Coronary artery (tissue), 2 donors: ENCODE data around the gene CSTB.

Experiments
- DNase-seq: peaks from one replicate; pipeline ENCODE4 v3.0.0-alpha.2; 2017; ENCODE audit warnings: low spot score
- H3K27ac ChIP-seq, 2 donors: fragments of 200-600 bp; sonication (generic); one replicate each; pipeline ENCODE4 v1.5.1; 2016 to 2019
- H3K4me3 ChIP-seq: fragments of 200-600 bp; sonication (generic); 2 replicates; pipeline ENCODE4 v1.5.1; 2016; ENCODE audit warnings: mild to moderate bottlenecking, moderate library complexity
- CTCF ChIP-seq: fragments of 200-600 bp; sonication (generic); IDR thresholded peaks from one replicate; pipeline ENCODE4 v1.5.1; 2019; ENCODE audit warnings: antibody characterized with exemption

The CSTB gene

GRCh38 chr21:43726686-43727518 lies 49.2 kb downstream of the CSTB start:
- no peak for DNase-seq
- Histone ChIP-seq H3K27ac (peak overlapping the region; percentile 92 to 97), H3K4me3 (peak overlapping the region; percentile 72)
- TF ChIP-seq CTCF = no peak
